MM.1S (cell line): ENCODE measurements around the gene LMO7.

ENCODE experiments used
- DNase-seq: peaks from one replicate; pipeline ENCODE4 v3.0.0-alpha.2; 2015
- H2AFZ ChIP-seq: fragments of 300-600 bp; sonication (generic); 2 replicates; pipeline ENCODE4 v1.6.0; 2016; ENCODE audit warnings: antibody characterized with exemption, low read length
- H3F3A ChIP-seq: fragments of 300-600 bp; sonication (generic); 2 replicates; pipeline ENCODE4 v1.6.1; 2016; ENCODE audit warnings: mild to moderate bottlenecking, antibody characterized with exemption, low read length, moderate library complexity, mixed read lengths; ENCODE audit not compliant: insufficient read depth
- H3K27ac ChIP-seq: fragments of 300-600 bp; sonication (generic); 2 replicates; pipeline ENCODE4 v1.5.1; 2016; ENCODE audit warnings: mild to moderate bottlenecking, low read length
- H3K27me3 ChIP-seq: fragments of 300-600 bp; sonication (generic); replicated peaks from 2 replicates; pipeline ENCODE4 v1.6.0; 2016; ENCODE audit warnings: low read length; ENCODE audit not compliant: insufficient read depth
- H3K36me3 ChIP-seq: fragments of 300-600 bp; sonication (generic); replicated peaks from 2 replicates; pipeline ENCODE4 v1.6.1; 2016; ENCODE audit warnings: mild to moderate bottlenecking, low read length, mixed read lengths; ENCODE audit not compliant: insufficient read depth
- H3K4me1 ChIP-seq: fragments of 300-600 bp; sonication (generic); 2 replicates; pipeline ENCODE4 v1.6.1; 2016; ENCODE audit warnings: low read length, mixed read lengths
- H3K4me2 ChIP-seq: fragments of 300-600 bp; sonication (generic); 2 replicates; pipeline ENCODE4 v1.6.0; 2016; ENCODE audit warnings: low read depth, low read length
- H3K4me3 ChIP-seq: fragments of 300-600 bp; sonication (generic); 2 replicates; pipeline ENCODE4 v1.5.1; 2016; ENCODE audit warnings: low read length, mixed read lengths
- H3K79me2 ChIP-seq: fragments of 300-600 bp; sonication (generic); 2 replicates; pipeline ENCODE4 v1.6.1; 2016; ENCODE audit warnings: mixed run types, low read length, mixed read lengths
- H3K9ac ChIP-seq: fragments of 300-600 bp; sonication (generic); 2 replicates; pipeline ENCODE4 v1.6.1; 2016; ENCODE audit warnings: low read length, mixed read lengths
- H3K9me2 ChIP-seq: fragments of 300-600 bp; sonication (generic); replicated peaks from 2 replicates; pipeline ENCODE4 v1.6.1; 2016; ENCODE audit warnings: mild to moderate bottlenecking, low read length, mixed read lengths; ENCODE audit not compliant: insufficient read depth
- H3K9me3 ChIP-seq: fragments of 300-600 bp; sonication (generic); replicated peaks from 2 replicates; pipeline ENCODE4 v1.6.1; 2016; ENCODE audit warnings: mild to moderate bottlenecking, low read length, mixed read lengths; ENCODE audit not compliant: insufficient read depth
- H4K20me1 ChIP-seq: fragments of 300-600 bp; sonication (generic); 2 replicates; pipeline ENCODE4 v1.6.1; 2016; ENCODE audit warnings: mild to moderate bottlenecking, low read length, moderate library complexity, mixed read lengths; ENCODE audit not compliant: insufficient read depth
- CTCF ChIP-seq: fragments of 300-600 bp; sonication (generic); IDR thresholded peaks from 2 replicates; pipeline ENCODE4 v1.5.1; 2016; ENCODE audit warnings: antibody characterized with exemption, low read length, mixed read lengths
- EZH2 ChIP-seq: fragments of 300-600 bp; sonication (generic); optimal IDR thresholded peaks from 2 replicates; pipeline ENCODE3; 2017; ENCODE audit warnings: low read depth, mild to moderate bottlenecking, antibody characterized with exemption, low read length, mixed read lengths
- EZH2phosphoT487 ChIP-seq: fragments of 300-600 bp; sonication (generic); IDR thresholded peaks from 2 replicates; pipeline ENCODE4 v1.6.1; 2018; ENCODE audit warnings: antibody characterized with exemption, low read length

The LMO7 gene

GRCh38 chr13:75600371-75600770, 35.8 kb upstream of the LMO7 start:
- Histone ChIP-seq H3K79me2 (no peaks in the 10 kb centered on the region), H3K4me2 (no peak overlapping the region), H3K4me3 (no peak overlapping the region), H3K9me2 (no peaks in the 10 kb centered on the region), H3K36me3 (no peaks in the 10 kb centered on the region; the same call in 1 of the 2 replicates), H3K9me3 (no peaks in the 10 kb centered on the region), H3K9ac (no peak overlapping the region), H3K27ac (no peak overlapping the region), H2AFZ (no peak overlapping the region), H3K27me3 (no peaks in the 10 kb centered on the region), H3K4me1 (no peaks in the 10 kb centered on the region), H3F3A (no peaks in the 10 kb centered on the region), H4K20me1 (no peaks in the 10 kb centered on the region)
- TF ChIP-seq EZH2phosphoT487 (no peak), CTCF (no peak), EZH2 (no peak)
- DNase-seq = no peak

- H3K27me3 ChIP-seq = no peaks in the 10 kb centered on the region
- no peak overlapping the region for H2AFZ ChIP-seq
- DNase-seq = no peak
- no peak overlapping the region for H3K4me2 ChIP-seq
- H3K79me2 ChIP-seq = no peaks in the 10 kb centered on the region
- H3K4me1 ChIP-seq = no peaks in the 10 kb centered on the region
- no peaks in the 10 kb centered on the region for H3F3A ChIP-seq
- H3K9me2 ChIP-seq = no peaks in the 10 kb centered on the region
- H3K36me3 ChIP-seq = no peaks in the 10 kb centered on the region; the same call in 1 of the 2 replicates
- H4K20me1 ChIP-seq = no peaks in the 10 kb centered on the region
- H3K27ac ChIP-seq = no peak overlapping the region
- no peak overlapping the region for H3K9ac ChIP-seq
- TF ChIP-seq EZH2phosphoT487 (no peak), CTCF (no peak), EZH2 (no peak)
- H3K4me3 ChIP-seq = no peak overlapping the region
- H3K9me3 ChIP-seq = no peaks in the 10 kb centered on the region
These were observed 33.1 kb upstream of the LMO7 start for GRCh38 chr13:75603038-75603437.

- H2AFZ ChIP-seq = no peak overlapping the region
- no peaks in the 10 kb centered on the region for H3K9me2 ChIP-seq
- no peak overlapping the region for H3K9ac ChIP-seq
- DNase-seq = no peak
- no peak overlapping the region for H3K4me2 ChIP-seq
- H3K4me3 ChIP-seq = no peak overlapping the region
- no peaks in the 10 kb centered on the region for H3F3A ChIP-seq
- no peaks in the 10 kb centered on the region for H3K79me2 ChIP-seq
- no peak overlapping the region for H3K27ac ChIP-seq
- H4K20me1 ChIP-seq = no peaks in the 10 kb centered on the region
- H3K36me3 ChIP-seq = no peaks in the 10 kb centered on the region; the same call in 1 of the 2 replicates
- H3K4me1 ChIP-seq = no peaks in the 10 kb centered on the region
- no peak for TF ChIP-seq CTCF
- TF ChIP-seq EZH2 = no peak
- no peak for TF ChIP-seq EZH2phosphoT487
- no peaks in the 10 kb centered on the region for H3K9me3 ChIP-seq
- no peaks in the 10 kb centered on the region for H3K27me3 ChIP-seq
These were observed 28.7 kb upstream of the LMO7 start for GRCh38 chr13:75607447-75607846.
